SK-N-SH (cell line): ENCODE measurements around the gene ITGB8.

Source experiments
- EP300 ChIP-seq, 2 experiments: IDR thresholded peaks; 2 replicates each; pipeline versions ENCODE4 v1.4.0 to v1.6.1; 2012; ENCODE audit warnings: borderline replicate concordance in 1 of 2, low read depth in 1 of 2, low read length in 1 of 2
- FOXJ3 ChIP-seq: sonication (generic); formaldehyde crosslinking; IDR thresholded peaks from 2 replicates; pipeline ENCODE4 v1.5.1; 2020; ENCODE audit warnings: mild to moderate bottlenecking, missing genetic modification reagents
- FOXM1 ChIP-seq: IDR thresholded peaks from 2 replicates; pipeline ENCODE4 v1.4.0; 2012; ENCODE audit warnings: low read depth, mild to moderate bottlenecking
- MXI1 ChIP-seq: IDR thresholded peaks from 2 replicates; pipeline ENCODE4 v1.6.1; 2012; ENCODE audit warnings: mild to moderate bottlenecking, low read depth, low read length, improper control_type of control experiment
- POLR2AphosphoS5 ChIP-seq: IDR thresholded peaks from 2 replicates; pipeline ENCODE4 v1.6.1; 2012; ENCODE audit warnings: low read depth, low read length
- RXRA ChIP-seq: IDR thresholded peaks from 2 replicates; pipeline ENCODE4 v1.4.0; 2012; ENCODE audit warnings: low read depth, mild to moderate bottlenecking, borderline replicate concordance
- TEAD4 ChIP-seq: IDR thresholded peaks from 2 replicates; pipeline ENCODE4 v1.4.0; 2012; ENCODE audit warnings: mild to moderate bottlenecking, borderline replicate concordance; ENCODE audit not compliant: insufficient read depth
- TF ChIP-seq, protein P1 (sequence below): IDR thresholded peaks from 2 replicates; pipeline ENCODE4 v1.6.1; 2012; ENCODE audit warnings: mild to moderate bottlenecking, low read depth, low read length, moderate library complexity
- TF ChIP-seq, protein P2 (sequence below): fragments of 200-600 bp; sonication (generic); IDR thresholded peaks from 2 replicates; pipeline ENCODE4 v1.6.1; 2017; ENCODE audit warnings: antibody characterized with exemption, mild to moderate bottlenecking, moderate library complexity
- TF ChIP-seq, protein P3 (sequence below): IDR thresholded peaks from 2 replicates; pipeline ENCODE4 v1.4.0; 2012; ENCODE audit warnings: low read depth

DNA sequence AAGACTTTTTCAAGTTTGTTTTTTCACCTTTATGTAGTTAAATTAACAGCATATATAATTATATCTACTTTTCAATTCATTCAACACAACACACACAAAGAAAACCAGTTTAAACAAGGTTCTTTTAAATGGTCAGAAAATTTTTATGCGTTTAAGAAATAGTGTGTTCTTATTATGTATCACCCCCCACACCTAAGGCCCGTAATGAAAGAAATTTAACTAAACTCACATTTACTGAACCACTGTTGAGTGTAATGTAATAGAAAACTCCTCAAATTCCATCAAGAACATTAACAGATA is 19.0 kb upstream of the ITGB8 start:
- TF ChIP-seq, protein P1, sequence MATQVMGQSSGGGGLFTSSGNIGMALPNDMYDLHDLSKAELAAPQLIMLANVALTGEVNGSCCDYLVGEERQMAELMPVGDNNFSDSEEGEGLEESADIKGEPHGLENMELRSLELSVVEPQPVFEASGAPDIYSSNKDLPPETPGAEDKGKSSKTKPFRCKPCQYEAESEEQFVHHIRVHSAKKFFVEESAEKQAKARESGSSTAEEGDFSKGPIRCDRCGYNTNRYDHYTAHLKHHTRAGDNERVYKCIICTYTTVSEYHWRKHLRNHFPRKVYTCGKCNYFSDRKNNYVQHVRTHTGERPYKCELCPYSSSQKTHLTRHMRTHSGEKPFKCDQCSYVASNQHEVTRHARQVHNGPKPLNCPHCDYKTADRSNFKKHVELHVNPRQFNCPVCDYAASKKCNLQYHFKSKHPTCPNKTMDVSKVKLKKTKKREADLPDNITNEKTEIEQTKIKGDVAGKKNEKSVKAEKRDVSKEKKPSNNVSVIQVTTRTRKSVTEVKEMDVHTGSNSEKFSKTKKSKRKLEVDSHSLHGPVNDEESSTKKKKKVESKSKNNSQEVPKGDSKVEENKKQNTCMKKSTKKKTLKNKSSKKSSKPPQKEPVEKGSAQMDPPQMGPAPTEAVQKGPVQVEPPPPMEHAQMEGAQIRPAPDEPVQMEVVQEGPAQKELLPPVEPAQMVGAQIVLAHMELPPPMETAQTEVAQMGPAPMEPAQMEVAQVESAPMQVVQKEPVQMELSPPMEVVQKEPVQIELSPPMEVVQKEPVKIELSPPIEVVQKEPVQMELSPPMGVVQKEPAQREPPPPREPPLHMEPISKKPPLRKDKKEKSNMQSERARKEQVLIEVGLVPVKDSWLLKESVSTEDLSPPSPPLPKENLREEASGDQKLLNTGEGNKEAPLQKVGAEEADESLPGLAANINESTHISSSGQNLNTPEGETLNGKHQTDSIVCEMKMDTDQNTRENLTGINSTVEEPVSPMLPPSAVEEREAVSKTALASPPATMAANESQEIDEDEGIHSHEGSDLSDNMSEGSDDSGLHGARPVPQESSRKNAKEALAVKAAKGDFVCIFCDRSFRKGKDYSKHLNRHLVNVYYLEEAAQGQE = no peak
- TF ChIP-seq, protein P2, sequence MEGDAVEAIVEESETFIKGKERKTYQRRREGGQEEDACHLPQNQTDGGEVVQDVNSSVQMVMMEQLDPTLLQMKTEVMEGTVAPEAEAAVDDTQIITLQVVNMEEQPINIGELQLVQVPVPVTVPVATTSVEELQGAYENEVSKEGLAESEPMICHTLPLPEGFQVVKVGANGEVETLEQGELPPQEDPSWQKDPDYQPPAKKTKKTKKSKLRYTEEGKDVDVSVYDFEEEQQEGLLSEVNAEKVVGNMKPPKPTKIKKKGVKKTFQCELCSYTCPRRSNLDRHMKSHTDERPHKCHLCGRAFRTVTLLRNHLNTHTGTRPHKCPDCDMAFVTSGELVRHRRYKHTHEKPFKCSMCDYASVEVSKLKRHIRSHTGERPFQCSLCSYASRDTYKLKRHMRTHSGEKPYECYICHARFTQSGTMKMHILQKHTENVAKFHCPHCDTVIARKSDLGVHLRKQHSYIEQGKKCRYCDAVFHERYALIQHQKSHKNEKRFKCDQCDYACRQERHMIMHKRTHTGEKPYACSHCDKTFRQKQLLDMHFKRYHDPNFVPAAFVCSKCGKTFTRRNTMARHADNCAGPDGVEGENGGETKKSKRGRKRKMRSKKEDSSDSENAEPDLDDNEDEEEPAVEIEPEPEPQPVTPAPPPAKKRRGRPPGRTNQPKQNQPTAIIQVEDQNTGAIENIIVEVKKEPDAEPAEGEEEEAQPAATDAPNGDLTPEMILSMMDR = no peak
- TF ChIP-seq POLR2AphosphoS5 = no peak
- TF ChIP-seq TEAD4 = no peak
- TF ChIP-seq, protein P3, sequence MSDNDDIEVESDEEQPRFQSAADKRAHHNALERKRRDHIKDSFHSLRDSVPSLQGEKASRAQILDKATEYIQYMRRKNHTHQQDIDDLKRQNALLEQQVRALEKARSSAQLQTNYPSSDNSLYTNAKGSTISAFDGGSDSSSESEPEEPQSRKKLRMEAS = no peak
- no peak for TF ChIP-seq FOXM1
- TF ChIP-seq EP300 (IDR thresholded peaks at IDR 0.05; ENCODE audit: borderline replicate concordance in 1 of 2, low read depth in 1 of 2, low read length in 1 of 2) = no peak
- TF ChIP-seq MXI1 = no peak
- TF ChIP-seq RXRA = no peak
- TF ChIP-seq FOXJ3 (CRISPR knock-in tag) = no peak
